ENCODE data around the gene HMGN1. TPM values are rescaled to one million over a fixed set of nuclear protein-coding genes. Genes with fewer than 3 reads are reported as not detected.
"Not testable (repeated sequence)": the region's sequence is repeated elsewhere in the genome, so short reads cannot be mapped to it uniquely, and the experiment has no call there.

The HMGN1 gene, protein sequence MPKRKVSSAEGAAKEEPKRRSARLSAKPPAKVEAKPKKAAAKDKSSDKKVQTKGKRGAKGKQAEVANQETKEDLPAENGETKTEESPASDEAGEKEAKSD
- 115 and 126 TPM in 2 replicates for total RNA-seq
- polyA plus RNA-seq (2012), result 139 TPM

- DNase-seq (ENCODE audit: low read depth), result peak; percentile 91
Measured at GRCh38 chr21:39348355-39349210, at the start of gene HMGN1. Gene HMGN1, minus strand, starts transcription at chr21:39349088. Its CDS starts 171 bp downstream, at chr21:39348917.

DNA sequence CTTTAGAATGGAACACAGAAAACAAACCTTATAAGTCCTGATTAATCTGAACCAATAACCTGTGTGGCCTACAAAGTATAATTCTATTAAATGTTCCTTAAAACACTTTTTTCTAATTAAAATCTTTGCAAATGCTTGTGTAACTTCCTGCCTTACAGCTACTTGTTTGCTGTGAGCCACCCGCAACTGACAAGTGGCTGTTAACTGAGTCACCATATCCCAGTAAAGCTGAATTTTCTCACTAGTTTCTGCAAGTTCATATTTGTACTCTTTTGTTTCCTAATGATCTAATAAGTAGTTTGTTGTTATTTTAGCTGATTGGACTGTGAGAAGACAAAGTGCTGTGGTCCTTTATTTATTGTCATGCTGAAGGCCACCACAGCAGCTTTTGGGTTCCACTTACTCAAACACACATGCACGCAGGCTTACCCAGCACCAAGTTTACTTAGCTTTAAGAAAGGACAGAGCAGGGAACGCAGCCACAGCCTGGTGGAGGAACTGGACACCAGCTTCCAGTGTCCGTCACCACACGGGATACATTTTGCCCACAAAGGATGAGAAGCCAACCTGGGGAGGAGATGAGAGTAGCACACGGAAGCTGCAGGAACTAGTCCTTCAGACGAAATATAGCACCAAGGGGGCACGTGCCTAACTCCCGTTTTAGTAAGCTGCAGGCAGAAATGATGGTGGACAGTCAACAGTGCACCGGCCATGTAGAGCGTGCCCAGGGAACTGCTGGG is 48.9 kb upstream of the HMGN1 start:
- DNase-seq (ENCODE audit: low read depth), result no peak

DNA sequence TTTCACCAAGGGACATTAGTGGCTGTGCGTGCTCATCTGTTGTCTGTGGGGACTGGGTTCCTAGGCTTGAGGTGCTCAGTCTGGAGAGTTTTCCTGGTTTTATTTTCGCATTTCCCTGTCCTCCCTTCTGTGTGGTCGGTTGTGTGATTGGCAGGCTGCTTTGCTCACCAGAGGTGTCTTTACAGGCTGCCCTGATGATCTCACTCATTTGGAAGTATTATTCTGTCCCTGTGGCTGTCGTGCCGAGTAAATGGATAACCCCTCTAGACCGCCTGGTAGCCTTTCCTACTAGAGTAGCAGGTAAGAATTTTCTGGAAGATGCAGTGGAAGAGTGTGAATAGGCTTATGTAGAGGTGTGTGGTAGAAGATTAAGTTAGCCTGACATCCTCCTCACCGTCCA is 44.1 kb upstream of the HMGN1 start:
- no peak for DNase-seq (ENCODE audit: low read depth)

- no peak for DNase-seq (ENCODE audit: low read depth)
Measured at GRCh38 chr21:39390212-39390765, 41.4 kb upstream of the HMGN1 start.

GRCh38 chr21:39388811-39389155 is 39.9 kb upstream of the HMGN1 start:
- no peak for DNase-seq (ENCODE audit: low read depth)

DNA sequence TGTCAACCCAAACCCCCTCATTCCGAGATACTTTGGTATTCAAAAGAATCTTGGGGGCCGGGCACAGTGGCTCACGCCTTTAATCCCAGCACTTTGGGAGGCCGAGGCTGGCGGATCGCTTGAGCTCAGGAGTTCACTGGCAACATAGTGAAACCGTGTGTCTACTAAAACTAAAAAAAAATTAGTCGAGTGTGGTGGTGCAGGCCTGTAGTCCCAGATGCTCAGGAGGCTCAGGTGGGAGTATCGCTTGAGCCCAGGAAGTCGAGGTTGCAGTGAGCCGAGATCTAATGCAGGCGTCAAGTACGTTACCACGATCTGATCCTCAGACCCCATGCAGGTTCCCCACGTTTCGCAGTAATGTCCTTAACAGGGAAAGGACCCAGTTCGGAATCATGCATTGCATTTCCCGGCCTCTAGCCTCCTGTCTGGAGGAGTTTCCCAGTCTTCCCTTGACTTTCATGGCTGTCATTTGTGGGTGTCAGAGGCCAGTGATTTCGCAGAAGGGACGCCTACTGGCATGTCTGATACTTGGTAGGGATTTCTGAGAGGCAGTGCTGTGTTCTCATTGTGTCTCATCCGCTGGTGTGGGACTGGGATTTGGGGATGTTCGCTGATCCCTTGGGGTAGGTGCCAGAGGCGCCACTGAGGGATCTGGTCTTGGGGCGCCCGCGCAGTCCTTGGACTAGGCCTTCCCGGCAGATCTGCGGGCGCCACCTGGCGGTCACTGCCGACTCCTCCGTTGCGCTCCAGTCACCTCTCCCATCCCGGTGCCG is 39.3 kb upstream of the HMGN1 start:
- DNase-seq (ENCODE audit: low read depth), result peak; percentile 77

DNA sequence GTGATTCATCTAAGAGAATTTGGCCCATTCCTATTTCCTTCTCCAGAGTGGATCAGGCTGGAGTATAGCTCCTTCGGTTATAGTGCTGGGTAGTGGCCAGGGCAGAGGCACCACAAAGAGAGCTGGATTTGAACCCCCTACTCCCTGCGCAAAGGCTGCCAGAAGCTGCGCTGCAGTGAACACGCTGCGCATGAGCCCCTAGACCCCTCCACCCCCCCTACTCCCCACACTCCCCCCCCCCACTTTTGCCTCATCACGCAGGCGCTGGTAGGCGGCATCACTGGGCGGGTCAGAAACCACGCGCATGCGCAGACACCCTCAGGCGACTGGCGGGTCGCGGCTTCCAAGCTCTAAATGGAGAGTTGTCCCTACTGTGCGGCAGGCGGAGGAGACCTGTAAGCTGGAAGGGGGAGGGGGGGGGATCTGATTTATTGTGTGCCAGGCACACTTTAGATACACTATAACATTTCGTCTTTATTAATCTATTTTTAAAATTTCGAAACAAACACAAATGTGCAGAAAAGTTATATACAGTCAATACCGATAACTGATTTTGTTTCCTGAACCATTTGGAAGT is 38.7 kb upstream of the HMGN1 start:
- DNase-seq (ENCODE audit: low read depth), result peak; percentile 77

- no peak for DNase-seq (ENCODE audit: low read depth)
Measured at GRCh38 chr21:39386899-39387298, 38.0 kb upstream of the HMGN1 start.

- DNase-seq (ENCODE audit: low read depth), result peak; percentile 77
Measured at GRCh38 chr21:39386194-39386593, 37.3 kb upstream of the HMGN1 start.

DNA sequence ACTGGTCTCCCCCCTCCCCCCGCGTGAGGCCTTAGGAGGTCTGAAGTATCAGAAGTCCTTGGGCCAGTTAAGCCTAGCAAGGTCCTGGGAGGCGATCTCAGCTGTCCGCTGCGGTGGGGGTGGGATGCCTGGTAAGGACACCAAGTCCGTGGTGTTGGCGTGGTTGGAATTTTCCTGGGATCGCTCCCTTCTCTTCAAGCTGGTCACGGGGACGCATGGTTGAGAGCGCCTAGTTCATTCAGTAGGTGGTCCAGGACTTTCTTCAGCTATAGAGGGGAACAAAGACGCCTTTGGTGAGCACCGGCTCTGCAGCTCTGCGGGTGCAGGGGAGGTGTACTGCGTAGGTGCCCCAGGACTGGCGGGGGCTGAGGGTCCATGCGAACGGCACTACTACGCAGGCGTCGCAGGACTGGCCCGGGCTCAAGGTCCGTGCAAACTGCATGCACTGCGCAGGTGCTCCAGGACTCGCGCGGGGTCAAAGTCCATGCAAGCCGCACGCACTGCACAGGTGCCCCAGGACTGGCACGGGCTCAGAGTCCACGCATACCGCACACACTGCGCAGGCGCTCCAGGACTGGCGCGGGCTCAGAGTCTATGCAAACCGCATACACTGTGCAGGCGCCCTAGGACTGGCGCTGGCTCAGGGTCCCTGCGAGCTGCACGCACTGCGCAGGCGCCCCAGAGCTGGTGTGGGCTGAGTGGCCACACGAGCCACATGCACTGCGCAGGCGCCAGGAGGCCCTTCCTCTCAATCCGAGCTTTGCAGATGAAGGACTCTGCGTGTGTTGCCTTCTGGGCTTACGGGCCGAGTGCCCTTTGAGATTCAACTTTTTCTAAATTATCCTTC is 36.6 kb upstream of the HMGN1 start:
- peak; percentile 87 for DNase-seq (ENCODE audit: low read depth)

DNA sequence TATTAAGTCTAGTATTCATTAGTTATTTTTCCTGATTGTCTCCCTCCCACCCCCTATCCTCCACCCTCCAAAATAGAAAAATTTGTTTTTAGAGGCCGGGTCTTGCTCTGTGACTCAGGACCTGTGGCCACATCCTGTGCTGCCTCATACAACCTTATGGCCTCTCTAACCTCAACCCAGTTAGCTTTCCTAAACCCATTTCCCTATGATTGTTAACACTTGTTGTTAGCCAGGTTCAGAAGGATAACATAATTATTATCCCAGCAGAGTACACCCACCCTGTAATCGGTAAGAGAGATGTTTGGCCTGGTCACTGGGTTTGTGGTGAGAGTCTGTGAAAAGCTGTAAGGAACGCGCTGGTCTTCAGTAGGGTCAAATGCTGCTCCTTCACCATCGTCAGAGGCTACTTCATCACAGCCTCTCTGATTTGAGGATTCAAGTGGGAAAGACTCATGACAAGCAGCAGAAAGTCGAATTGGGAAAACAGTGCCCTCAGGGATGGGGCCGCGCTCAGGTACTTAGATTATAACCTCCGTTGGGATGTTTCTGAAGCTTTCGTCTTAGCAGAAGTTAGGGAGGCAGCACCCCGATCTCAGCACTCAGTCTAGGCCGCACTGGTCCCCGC is 35.9 kb upstream of the HMGN1 start:
- DNase-seq (ENCODE audit: low read depth), result peak; percentile 4

DNA sequence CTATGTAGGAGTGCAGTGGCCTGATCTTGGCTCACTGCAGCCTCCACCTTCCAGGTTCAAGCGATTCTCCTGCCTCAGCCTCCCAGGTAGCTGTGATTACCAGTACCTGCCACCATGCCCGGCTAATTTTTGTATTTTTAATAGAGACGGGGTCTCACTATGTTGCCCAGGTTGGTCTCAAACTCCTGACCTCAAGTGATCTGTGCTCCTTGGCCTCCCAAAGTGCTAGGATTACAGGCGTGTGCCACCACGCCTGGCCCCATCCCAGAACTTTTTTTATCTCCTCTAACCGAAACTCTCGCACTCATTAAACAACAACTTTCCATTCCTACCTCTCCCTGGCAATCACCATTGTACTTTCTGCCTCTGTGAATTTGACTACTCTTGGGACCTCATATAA is 33.2 kb upstream of the HMGN1 start:
- not testable (repeated sequence) for DNase-seq (ENCODE audit: low read depth)

DNA sequence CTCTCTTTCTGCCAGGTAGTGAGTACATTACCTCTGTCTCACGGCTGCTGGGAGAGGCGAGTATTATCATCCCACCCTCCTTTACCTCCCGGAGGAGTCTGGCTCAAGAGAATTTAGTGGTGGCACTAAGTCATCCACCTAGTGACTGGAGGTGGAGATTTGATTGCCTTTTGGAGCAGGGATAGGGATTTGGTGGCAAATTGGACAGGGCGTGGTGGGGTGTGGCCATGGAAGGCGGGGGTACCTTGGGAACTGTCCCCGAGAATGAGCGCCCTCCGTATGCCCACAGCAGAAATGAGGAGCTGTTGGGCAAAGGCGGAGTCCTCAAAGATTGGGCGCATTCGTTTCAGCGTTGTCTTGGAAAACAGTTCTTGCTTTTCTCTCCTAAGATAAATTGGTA is 32.1 kb upstream of the HMGN1 start:
- DNase-seq (ENCODE audit: low read depth), result no peak

DNA sequence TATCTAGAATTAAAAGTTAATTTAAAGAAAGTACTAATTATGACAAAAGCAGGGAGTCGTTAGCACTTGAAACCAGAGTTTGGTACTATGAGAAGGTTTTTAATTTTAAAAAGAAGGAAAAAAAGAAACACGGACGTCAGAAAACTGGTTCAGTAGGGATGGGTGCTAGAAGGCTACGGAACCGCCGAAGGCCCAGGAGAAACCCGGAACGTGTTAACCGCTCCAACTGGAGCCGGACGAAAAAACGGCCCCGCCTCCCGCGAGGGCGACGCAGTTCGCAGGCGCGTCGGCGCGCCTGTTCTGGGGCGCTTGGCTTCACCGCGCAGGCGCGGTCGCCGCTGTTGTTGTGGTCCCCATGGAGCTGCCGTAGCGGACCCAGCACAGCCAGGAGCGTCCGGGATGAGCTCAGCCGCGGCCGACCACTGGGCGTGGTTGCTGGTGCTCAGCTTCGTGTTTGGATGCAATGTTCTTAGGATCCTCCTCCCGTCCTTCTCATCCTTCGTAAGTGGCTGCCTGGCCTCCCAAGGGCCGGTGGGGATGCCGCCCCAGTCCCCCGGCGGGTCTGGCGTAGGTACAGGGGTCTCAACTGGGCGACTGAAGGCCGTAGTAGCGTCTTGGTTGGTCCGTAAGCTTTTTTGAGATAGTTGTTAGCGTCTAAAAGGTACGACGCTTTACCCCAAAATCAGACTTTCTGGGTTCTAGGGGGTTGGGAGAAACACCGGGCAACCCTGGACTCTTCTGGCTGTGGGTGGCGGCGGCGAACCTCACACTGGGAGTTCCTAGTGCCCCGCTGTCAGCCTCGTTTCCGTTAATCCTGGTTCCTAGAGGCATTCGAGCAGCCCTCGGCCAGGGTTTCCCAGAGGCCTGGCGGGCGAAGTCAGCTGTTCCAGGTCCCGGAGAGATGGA is 31.4 kb upstream of the HMGN1 start:
- peak; percentile 96 for DNase-seq (ENCODE audit: low read depth)

GRCh38 chr21:39377444-39378050 is 28.7 kb upstream of the HMGN1 start:
- no peak for DNase-seq (ENCODE audit: low read depth)

GRCh38 chr21:39375446-39375845 is 26.6 kb upstream of the HMGN1 start:
- no peak for DNase-seq (ENCODE audit: low read depth)

DNA sequence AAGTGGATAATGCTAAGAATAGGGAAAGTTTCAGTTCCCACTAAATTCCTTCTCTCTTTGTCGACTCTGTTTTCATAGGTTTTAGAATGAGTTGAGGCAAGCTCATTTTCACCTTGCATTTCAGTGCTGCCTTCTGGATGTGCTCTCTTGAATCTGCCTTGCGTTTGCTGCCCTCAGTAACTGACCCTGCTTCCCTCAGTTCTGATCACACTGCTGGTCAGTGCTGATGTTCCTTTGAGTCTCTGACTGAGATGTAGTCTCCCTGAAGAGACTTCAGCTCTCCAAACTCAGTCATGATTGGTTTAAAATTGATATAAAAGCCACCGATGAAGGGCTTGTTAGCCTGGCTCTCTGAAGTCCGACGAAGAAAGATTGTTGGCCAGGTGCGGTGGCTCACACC is 25.2 kb upstream of the HMGN1 start:
- DNase-seq (ENCODE audit: low read depth), result no peak

DNA sequence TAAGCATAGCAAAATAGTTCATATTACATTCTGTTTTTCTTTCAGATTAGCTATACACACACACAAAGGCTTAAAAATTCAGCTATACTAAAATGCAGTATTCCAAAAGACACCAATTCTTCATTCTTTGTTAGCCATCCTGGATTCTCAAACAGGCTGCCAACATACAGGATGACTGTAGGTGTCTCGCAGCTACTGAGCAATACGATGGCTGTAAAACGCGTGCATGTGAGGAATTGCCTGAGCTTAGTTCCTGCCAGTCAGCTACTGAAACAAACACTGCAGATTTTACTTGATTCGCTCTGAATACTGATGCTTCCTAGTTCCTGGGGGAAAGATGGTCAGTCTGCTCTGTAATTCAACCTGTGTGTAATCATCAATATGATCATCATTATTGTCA is 24.7 kb upstream of the HMGN1 start:
- peak; percentile 36 for DNase-seq (ENCODE audit: low read depth)

Measured in myocyte (in vitro differentiated cells).